ENCODE data around the gene RHOT1.

The RHOT1 gene

GRCh38 chr17:32268734-32269288 is 126.5 kb downstream of the RHOT1 start:
- TF ChIP-seq CTCF (IDR thresholded peaks at IDR 0.05; ENCODE audit: insufficient read depth, low read length), result no peak
- no peak for TF ChIP-seq GABPA (IDR thresholded peaks at IDR 0.05; ENCODE audit: low read depth)
- no peak overlapping the region for H3K4me3 ChIP-seq (replicated peaks; ENCODE audit: insufficient read depth, low read length)
- no peak overlapping the region for H3K27ac ChIP-seq (replicated peaks)
- DNase-seq (ENCODE audit: low read depth in 1 of 2, low spot score in 1 of 2), result no peak
- H3K27me3 ChIP-seq (ENCODE audit: insufficient read depth, poor library complexity, severe bottlenecking), result peaks cover 48% of the 10 kb centered on the region

- no peak for DNase-seq (ENCODE audit: low read depth in 1 of 2, low spot score in 1 of 2)
- H3K4me3 ChIP-seq (replicated peaks; ENCODE audit: insufficient read depth, low read length), result no peak overlapping the region
- H3K27ac ChIP-seq (replicated peaks), result no peak overlapping the region
- TF ChIP-seq POLR2AphosphoS5 (IDR thresholded peaks at IDR 0.05; ENCODE audit: low read depth) (no peak), CTCF (IDR thresholded peaks at IDR 0.05; ENCODE audit: insufficient read depth, low read length) (no peak)
- H3K27me3 ChIP-seq (ENCODE audit: insufficient read depth, poor library complexity, severe bottlenecking), result peaks cover 42% of the 10 kb centered on the region
Measured at GRCh38 chr17:32269377-32269776, 127.1 kb downstream of the RHOT1 start.

GRCh38 chr17:32271844-32272243 is 129.5 kb downstream of the RHOT1 start:
- Histone ChIP-seq H3K27me3 (ENCODE audit: insufficient read depth, poor library complexity, severe bottlenecking) (peaks cover 24% of the 10 kb centered on the region), H3K27ac (replicated peaks) (no peak overlapping the region), H3K4me3 (replicated peaks; ENCODE audit: insufficient read depth, low read length) (no peak overlapping the region)
- DNase-seq (ENCODE audit: low read depth in 1 of 2, low spot score in 1 of 2), result no peak
- TF ChIP-seq REST (IDR thresholded peaks at IDR 0.05; ENCODE audit: insufficient replicate concordance, low read depth), result no peak
- no peak for TF ChIP-seq POLR2AphosphoS5 (IDR thresholded peaks at IDR 0.05; ENCODE audit: low read depth)
- no peak for TF ChIP-seq CTCF (IDR thresholded peaks at IDR 0.05; ENCODE audit: insufficient read depth, low read length)
- no peak for TF ChIP-seq GABPA (IDR thresholded peaks at IDR 0.05; ENCODE audit: low read depth)
- no peak for TF ChIP-seq SPI1 (IDR thresholded peaks at IDR 0.05; ENCODE audit: borderline replicate concordance, low read depth)

- H3K4me3 ChIP-seq (replicated peaks; ENCODE audit: insufficient read depth, low read length), result no peak overlapping the region
- H3K27me3 ChIP-seq (ENCODE audit: insufficient read depth, poor library complexity, severe bottlenecking), result peaks cover 4% of the 10 kb centered on the region
- TF ChIP-seq GABPA (IDR thresholded peaks at IDR 0.05; ENCODE audit: low read depth) (no peak), POLR2AphosphoS5 (IDR thresholded peaks at IDR 0.05; ENCODE audit: low read depth) (no peak), CTCF (IDR thresholded peaks at IDR 0.05; ENCODE audit: insufficient read depth, low read length) (no peak), SPI1 (IDR thresholded peaks at IDR 0.05; ENCODE audit: borderline replicate concordance, low read depth) (no peak)
- no peak for DNase-seq (ENCODE audit: low read depth in 1 of 2, low spot score in 1 of 2)
- H3K27ac ChIP-seq (replicated peaks), result no peak overlapping the region
Measured at GRCh38 chr17:32274101-32274500, 131.8 kb downstream of the RHOT1 start.
